ENCODE measurements around the gene SRPK3.

Gene SRPK3

DNA sequence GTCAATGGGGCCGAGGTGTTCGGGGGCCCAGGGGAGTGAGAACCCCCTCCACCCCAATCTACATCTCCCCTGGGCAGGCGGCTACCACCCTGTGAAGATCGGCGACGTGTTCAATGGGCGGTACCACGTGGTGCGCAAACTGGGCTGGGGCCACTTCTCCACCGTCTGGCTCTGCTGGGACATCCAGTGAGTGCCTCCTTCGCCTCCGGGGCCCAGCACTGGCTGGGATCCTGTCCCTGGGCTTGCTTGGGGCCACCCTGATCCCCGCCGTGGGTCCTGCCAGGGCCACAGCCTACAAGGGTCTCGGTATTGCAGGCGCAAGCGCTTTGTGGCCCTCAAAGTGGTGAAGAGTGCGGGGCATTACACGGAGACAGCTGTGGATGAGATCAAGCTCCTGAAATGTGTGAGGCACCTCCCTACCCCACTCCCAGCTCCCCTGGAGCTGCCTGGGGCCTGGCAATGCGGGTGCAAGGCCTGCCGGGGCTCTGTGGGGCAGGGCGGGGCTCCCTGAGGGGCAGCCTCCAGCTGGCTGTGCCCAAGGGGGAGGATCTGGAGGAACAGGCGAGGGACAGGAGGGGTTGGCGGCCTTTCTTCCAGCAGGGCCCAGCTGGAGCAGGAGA lies 697 bp downstream of the SRPK3 start:
- in situ Hi-C loops (cut with HindIII; ENCODE audit: low sequenced_read_pairs), result no loop called here
- no peak for TF ChIP-seq CTCF (IDR thresholded peaks at IDR 0.05; ENCODE audit: low read depth, low read length)
- no peak for DNase-seq (ENCODE audit: low read depth, low spot score)
- H3K4me3 ChIP-seq (ENCODE audit: low read depth, low read length), result no peak overlapping the region

DNA sequence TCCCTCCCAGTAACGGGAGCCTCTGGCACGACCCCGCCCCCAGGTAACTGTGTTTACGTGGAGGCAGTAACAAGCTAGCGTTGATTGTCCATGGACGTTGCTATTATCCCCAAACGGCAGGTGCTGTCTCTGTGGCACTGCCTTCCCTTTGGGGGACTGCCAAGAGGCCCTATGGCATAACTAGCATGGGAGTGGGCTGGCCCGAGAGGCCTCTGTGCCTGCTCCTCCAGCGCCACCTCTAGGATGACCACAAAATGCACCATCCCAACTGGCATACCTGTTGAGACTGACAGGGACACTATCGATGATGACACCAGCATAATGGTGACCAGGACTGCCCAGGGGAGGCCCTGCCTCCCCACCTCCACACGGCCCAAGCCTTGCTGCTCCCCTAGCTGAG lies 1.5 kb downstream of the SRPK3 start:
- no peak overlapping the region for H3K4me3 ChIP-seq (ENCODE audit: low read depth, low read length)
- TF ChIP-seq CTCF (IDR thresholded peaks at IDR 0.05; ENCODE audit: low read depth, low read length), result peak; percentile 6
- in situ Hi-C loops (cut with HindIII; ENCODE audit: low sequenced_read_pairs), result no loop called here
- no peak for DNase-seq (ENCODE audit: low read depth, low spot score)

DNA sequence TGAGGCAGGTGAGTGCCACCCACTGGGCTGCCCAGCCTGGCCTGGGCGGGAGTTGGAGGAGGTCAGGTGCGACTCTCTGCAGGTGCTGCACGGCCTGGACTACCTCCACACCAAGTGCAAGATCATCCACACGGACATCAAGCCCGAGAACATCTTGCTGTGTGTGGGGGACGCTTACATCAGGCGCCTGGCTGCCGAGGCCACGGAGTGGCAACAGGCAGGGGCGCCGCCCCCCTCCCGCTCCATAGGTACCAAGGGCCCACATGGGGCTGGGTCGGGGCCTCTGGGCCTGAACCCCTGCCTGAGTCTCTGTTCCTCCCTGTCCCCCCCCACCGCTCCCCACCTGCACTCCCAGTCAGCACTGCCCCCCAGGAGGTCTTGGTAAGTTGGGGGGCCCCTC lies 2.0 kb downstream of the SRPK3 start:
- no peak for TF ChIP-seq CTCF (IDR thresholded peaks at IDR 0.05; ENCODE audit: low read depth, low read length)
- H3K4me3 ChIP-seq (ENCODE audit: low read depth, low read length), result no peak overlapping the region
- no peak for DNase-seq (ENCODE audit: low read depth, low spot score)
- in situ Hi-C loops (cut with HindIII; ENCODE audit: low sequenced_read_pairs), result no loop called here

DNA sequence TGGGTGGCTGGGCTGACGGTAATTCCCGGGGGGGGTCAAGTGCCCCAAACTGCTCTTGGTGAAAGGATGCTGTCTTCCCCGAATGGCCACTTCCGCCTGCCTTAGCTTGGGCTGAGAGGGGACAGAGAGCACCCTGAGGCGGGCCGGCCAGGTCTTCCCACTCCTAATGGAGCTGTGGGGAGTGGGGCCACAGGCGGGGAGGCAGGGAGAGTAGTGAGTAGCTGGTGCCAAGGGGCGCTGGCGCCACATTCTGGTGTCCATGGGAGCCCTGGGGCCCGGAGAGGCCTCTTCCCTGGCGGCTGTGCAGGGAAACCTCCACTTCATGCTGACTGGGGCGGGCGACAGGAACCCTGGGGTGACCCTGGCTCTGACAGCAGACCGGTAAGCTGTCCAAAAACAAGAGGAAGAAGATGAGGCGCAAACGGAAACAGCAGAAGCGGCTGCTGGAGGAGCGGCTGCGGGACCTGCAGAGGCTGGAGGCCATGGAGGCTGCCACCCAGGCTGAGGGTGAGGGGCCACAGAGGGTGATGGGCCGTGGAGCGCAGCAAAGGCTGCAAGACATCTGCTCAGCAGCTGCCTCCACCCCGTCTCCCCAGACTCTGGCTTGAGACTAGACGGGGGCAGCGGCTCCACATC lies 2.7 kb downstream of the SRPK3 start:
- DNase-seq (ENCODE audit: low read depth, low spot score), result no peak
- in situ Hi-C loops (cut with HindIII; ENCODE audit: low sequenced_read_pairs), result no loop called here
- H3K4me3 ChIP-seq (ENCODE audit: low read depth, low read length), result no peak overlapping the region
- no peak for TF ChIP-seq CTCF (IDR thresholded peaks at IDR 0.05; ENCODE audit: low read depth, low read length)

- in situ Hi-C loops (cut with HindIII; ENCODE audit: low sequenced_read_pairs), result no loop called here
- DNase-seq (ENCODE audit: low read depth, low spot score), result no peak
- no peak overlapping the region for H3K4me3 ChIP-seq (ENCODE audit: low read depth, low read length)
- TF ChIP-seq CTCF (IDR thresholded peaks at IDR 0.05; ENCODE audit: low read depth, low read length), result no peak
Measured at GRCh38 chrX:153784325-153784967, 3.6 kb downstream of the SRPK3 start.

- no peak overlapping the region for H3K4me3 ChIP-seq (ENCODE audit: low read depth, low read length)
- DNase-seq (ENCODE audit: low read depth, low spot score), result no peak
- no peak for TF ChIP-seq CTCF (IDR thresholded peaks at IDR 0.05; ENCODE audit: low read depth, low read length)
- in situ Hi-C loops (cut with HindIII; ENCODE audit: low sequenced_read_pairs), result no loop called here
Measured at GRCh38 chrX:153786669-153787068, 5.8 kb downstream of the SRPK3 start.
